K562 (cell line): ENCODE results near the gene LRP10.

Experiments
- CAMTA2 ChIP-seq: fragments of 250-450 bp; sonication (Bioruptor Pico); conservative IDR thresholded peaks from 2 replicates; pipeline ENCODE4 v1.5.1; 2022
- CTBP1 ChIP-seq: fragments of 450-650 bp; IDR thresholded peaks from 2 replicates; pipeline ENCODE4 v1.6.1; 2016; ENCODE audit warnings: borderline replicate concordance
- CTCF ChIP-seq, 3 experiments: IDR thresholded peaks in 2 of 3; conservative IDR thresholded peaks in 1 of 3; 2 replicates each; pipeline ENCODE4 v1.5.1; 2011 to 2012; ENCODE audit warnings: low read length in 3 of 3, mild to moderate bottlenecking in 3 of 3, control low read depth in 2 of 3, improper control_type of control experiment in 1 of 3, inconsistent platforms in 1 of 3, low read depth in 1 of 3, mixed read lengths in 1 of 3, moderate library complexity in 1 of 3; ENCODE audit not compliant: insufficient read depth in 2 of 3
- E2F5 ChIP-seq: sonication (generic); formaldehyde crosslinking; IDR thresholded peaks from 2 replicates; pipeline ENCODE4 v1.8.0; 2022; ENCODE audit warnings: mild to moderate bottlenecking, missing genetic modification reagents
- ELK1 ChIP-seq: sonication (generic); formaldehyde crosslinking; IDR thresholded peaks from 2 replicates; pipeline ENCODE4 v1.8.1; 2022; ENCODE audit warnings: missing genetic modification reagents
- FOXK1 ChIP-seq: sonication (generic); formaldehyde crosslinking; IDR thresholded peaks from 2 replicates; pipeline ENCODE4 v1.8.0; 2022; ENCODE audit warnings: missing genetic modification reagents, mild to moderate bottlenecking, borderline replicate concordance
- GATA2 ChIP-seq: sonication (generic); formaldehyde crosslinking; IDR thresholded peaks from 2 replicates; pipeline ENCODE4 v1.4.0; 2020; ENCODE audit warnings: mild to moderate bottlenecking, missing genetic modification reagents
- GTF3C2 ChIP-seq: IDR thresholded peaks from 3 replicates; pipeline ENCODE4 v1.6.1; 2011; ENCODE audit warnings: borderline replicate concordance, mild to moderate bottlenecking, moderate library complexity; ENCODE audit not compliant: insufficient read length; ENCODE audit errors: extremely low read depth
- MAX ChIP-seq: sonication (generic); formaldehyde crosslinking; IDR thresholded peaks from 2 replicates; pipeline ENCODE4 v1.9.0; 2022; ENCODE audit warnings: mild to moderate bottlenecking, missing genetic modification reagents
- POLR2A ChIP-seq: fragments of 450-650 bp; conservative IDR thresholded peaks from 2 replicates; pipeline ENCODE4 v1.6.1; 2016
- POLR3G ChIP-seq: IDR thresholded peaks from 2 replicates; pipeline ENCODE4 v1.6.1; 2011; ENCODE audit not compliant: insufficient read length, insufficient replicate concordance; ENCODE audit errors: extremely low read depth
- ZBTB33 ChIP-seq: sonication (generic); formaldehyde crosslinking; IDR thresholded peaks from 2 replicates; pipeline ENCODE4 v1.8.1; 2023; ENCODE audit warnings: mild to moderate bottlenecking, missing genetic modification reagents
- ZFP30 ChIP-seq: fragments of 250-450 bp; sonication (Bioruptor Pico); IDR thresholded peaks from 2 replicates; pipeline ENCODE4 v1.8.0; 2022; ENCODE audit warnings: moderate library complexity, mild to moderate bottlenecking, inconsistent platforms, borderline replicate concordance

- no peak for TF ChIP-seq E2F5 (CRISPR knock-in tag)
- TF ChIP-seq ELK1 (CRISPR knock-in tag) = no peak
- no peak for TF ChIP-seq ZBTB33 (CRISPR knock-in tag)
- no peak for TF ChIP-seq FOXK1 (CRISPR knock-in tag)
- no peak for TF ChIP-seq MAX (CRISPR knock-in tag)
- no peak for TF ChIP-seq CTCF (IDR thresholded peaks at IDR 0.05 in 2 of 3, conservative IDR thresholded peaks at IDR 0.05 in 1 of 3; ENCODE audit: insufficient read depth in 2 of 3, low read depth in 1 of 3, low read length in 3 of 3)
- no peak for TF ChIP-seq POLR3G
- TF ChIP-seq ZFP30 (CRISPR knock-in tag) = no peak
- TF ChIP-seq POLR2A = no peak
- no peak for TF ChIP-seq GATA2 (CRISPR knock-in tag)
- TF ChIP-seq CAMTA2 (CRISPR knock-in tag) = no peak
- no peak for TF ChIP-seq GTF3C2
- TF ChIP-seq CTBP1 = no peak
Measured at GRCh38 chr14:22883173-22883976, 11.8 kb downstream of the LRP10 start, which contains the start of gene REM2.
